Endothelial cell of umbilical vein (primary cell): Measurements from ENCODE around the gene DUS1L. TPM values are rescaled to one million over a fixed set of nuclear protein-coding genes. Genes with fewer than 3 reads are reported as not detected.

Experiments used
- BruUV-seq: library from RNA; stranded (reverse); fragments of 400-500 nt; replicated peaks from 2 replicates; lab custom pipeline; 2021; lab: Mats Ljungman, UMichigan
- CTCF ChIA-PET: fragments of 300-600, 350-600 bp; sonication (Branson Sonifier 250); formaldehyde crosslinking; loops from one replicate; lab custom pipeline; 2021; ENCODE audit warnings: antibody characterized with exemption, inconsistent platforms; lab: Charles Lee
- POLR2A ChIA-PET: fragments of 300-600, 350-600 bp; sonication (Branson Sonifier 250); formaldehyde crosslinking; loops from one replicate; lab custom pipeline; 2021; ENCODE audit warnings: antibody characterized with exemption, inconsistent platforms; lab: Charles Lee
- DNase-seq: peaks from one replicate; pipeline ENCODE4 v3.0.0-alpha.2; 2011; ENCODE audit warnings: low read depth, low spot score
- FAIRE-seq: peaks from 2 replicates; lab custom pipeline; 2011; peaks lifted over from hg19 to GRCh38; lab: Jason Lieb, UNC
- H2AFZ ChIP-seq: 2 replicates; pipeline ENCODE4 v1.6.0; 2012; ENCODE audit warnings: low read depth, low read length, control low read depth, inconsistent platforms
- H3K27ac ChIP-seq: 2 replicates; pipeline ENCODE4 v1.5.1; 2011; ENCODE audit warnings: low read depth, mild to moderate bottlenecking, control low read depth, low read length, moderate library complexity; ENCODE audit not compliant: insufficient read depth
- H3K27me3 ChIP-seq, 2 experiments: 2 replicates each; pipeline versions ENCODE4 v1.6.0 to v1.6.1; 2011; ENCODE audit warnings: low read length in 2 of 2, mixed read lengths in 1 of 2; ENCODE audit not compliant: control insufficient read depth in 2 of 2, insufficient read depth in 2 of 2
- H3K36me3 ChIP-seq, 2 experiments: 2 replicates in 1 of 2; 3 replicates in 1 of 2; pipeline ENCODE4 v1.5.1; 2011; ENCODE audit warnings: low read length in 2 of 2, mild to moderate bottlenecking in 1 of 2, moderate library complexity in 1 of 2; ENCODE audit not compliant: control insufficient read depth in 2 of 2, insufficient read depth in 2 of 2; ENCODE audit errors: extremely low read depth in 1 of 2
- H3K4me1 ChIP-seq: 3 replicates; pipeline ENCODE4 v1.5.1; 2011; ENCODE audit warnings: mild to moderate bottlenecking, low read length; ENCODE audit not compliant: control insufficient read depth, insufficient read depth; ENCODE audit errors: extremely low read depth
- H3K4me2 ChIP-seq: 2 replicates; pipeline ENCODE4 v1.6.1; 2011; ENCODE audit warnings: low read length, control low read depth, mixed read lengths; ENCODE audit not compliant: insufficient read depth
- H3K4me3 ChIP-seq, 3 experiments: fragments of 200-600 bp in 1 of 3; sonication (generic), shearing (Covaris generic) in 1 of 3; replicated peaks in 1 of 3; 2 replicates each; pipeline ENCODE4 v1.5.1; 2011 to 2016; ENCODE audit warnings: control low read depth in 3 of 3, low read length in 3 of 3, mild to moderate bottlenecking in 2 of 3, inconsistent platforms in 1 of 3, low read depth in 1 of 3, moderate library complexity in 1 of 3; ENCODE audit not compliant: insufficient read depth in 1 of 3
- H3K79me2 ChIP-seq: 2 replicates; pipeline ENCODE4 v1.6.0; 2012; ENCODE audit warnings: low read length, inconsistent platforms; ENCODE audit not compliant: control insufficient read depth, insufficient read depth
- H3K9ac ChIP-seq: replicated peaks from 2 replicates; pipeline ENCODE3; 2011; ENCODE audit warnings: low read length, control low read depth; ENCODE audit not compliant: insufficient read depth; ENCODE audit errors: extremely low read depth
- H3K9me1 ChIP-seq: replicated peaks from 3 replicates; pipeline ENCODE4 v1.6.0; 2011; ENCODE audit warnings: mild to moderate bottlenecking, low read length; ENCODE audit not compliant: control insufficient read depth, insufficient read depth; ENCODE audit errors: extremely low read depth
- H3K9me3 ChIP-seq: replicated peaks from 2 replicates; pipeline ENCODE4 v1.5.1; 2012; ENCODE audit warnings: low read length, inconsistent platforms; ENCODE audit not compliant: control insufficient read depth, insufficient read depth
- H4K20me1 ChIP-seq: replicated peaks from 2 replicates; pipeline ENCODE3; 2011; ENCODE audit warnings: mild to moderate bottlenecking, low read length; ENCODE audit not compliant: control insufficient read depth, insufficient read depth; ENCODE audit errors: extremely low read depth
- EZH2 ChIP-seq: IDR thresholded peaks from 2 replicates; pipeline ENCODE4 v1.6.1; 2012; ENCODE audit warnings: borderline replicate concordance, low read depth, mild to moderate bottlenecking, moderate library complexity, low read length, inconsistent platforms; ENCODE audit not compliant: severe bottlenecking
- FOS ChIP-seq: IDR thresholded peaks from 2 replicates; pipeline ENCODE4 v1.6.1; 2011; ENCODE audit warnings: mild to moderate bottlenecking, low read length, moderate library complexity, borderline replicate concordance; ENCODE audit not compliant: insufficient read depth
- GATA2 ChIP-seq: IDR thresholded peaks from 2 replicates; pipeline ENCODE4 v1.7.0; 2011; ENCODE audit warnings: low read depth, mild to moderate bottlenecking, moderate library complexity, mixed read lengths, low read length; ENCODE audit not compliant: insufficient read length, insufficient read depth
- JUN ChIP-seq: IDR thresholded peaks from 2 replicates; pipeline ENCODE4 v1.6.1; 2011; ENCODE audit warnings: borderline replicate concordance, low read depth; ENCODE audit not compliant: insufficient read length, insufficient read depth
- MYC ChIP-seq: IDR thresholded peaks from one replicate; pipeline ENCODE4 v1.6.1; 2011; ENCODE audit warnings: mild to moderate bottlenecking, low read depth, low read length
- POLR2A ChIP-seq: IDR thresholded peaks from 2 replicates; pipeline ENCODE4 v1.6.1; 2012; ENCODE audit warnings: low read depth, mild to moderate bottlenecking, control low read depth, low read length
- POLR2AphosphoS5 ChIP-seq: IDR thresholded peaks from 2 replicates; pipeline ENCODE4 v1.6.1; 2012; ENCODE audit warnings: low read depth, mild to moderate bottlenecking, control low read depth, low read length, moderate library complexity; ENCODE audit not compliant: insufficient read depth
- dilution Hi-C: fragments of 300-500 bp; cut with MboI; formaldehyde crosslinking; loops from one replicate; pipeline ENCODE4 v1.15.0; 2019; ENCODE audit warnings: low sequenced_read_pairs; ENCODE audit not compliant: extremely low pct_ligation_motif_present
- intact Hi-C: fragments of 100-400 bp; cut with micrococcal nuclease; formaldehyde crosslinking; loops from one replicate; pipeline ENCODE4 v1.10.0; 2022
- polyA plus RNA-seq, 4 experiments: library from polyadenylated mRNA; depleted of rRNA in 3 of 4; stranded (reverse) in 3 of 4; unstranded in 1 of 4; fragments of >200 nt; gene quantifications; 2 replicates each; pipeline versions ENCODE4 v1.2.1 to v1.2.3, GENCODE V29; 2011 to 2012; ENCODE audit warnings: missing spikeins in 1 of 4
- total RNA-seq: library from RNA; stranded (reverse); gene quantifications from 2 replicates; pipeline ENCODE4 v1.2.3, GENCODE V29; 2021
- TF ChIP-seq, protein P1 (sequence below), 2 donors: IDR thresholded peaks; 1 replicate in 1 of 2; 2 replicates in 1 of 2; pipeline ENCODE4 v1.5.1; 2011; ENCODE audit warnings: low read length in 2 of 2, mild to moderate bottlenecking in 2 of 2, moderate library complexity in 2 of 2, control low read depth in 1 of 2, inconsistent platforms in 1 of 2, low read depth in 1 of 2; ENCODE audit not compliant: insufficient read depth in 1 of 2; ENCODE audit errors: extremely low read depth in 1 of 2
- TF ChIP-seq, protein P2 (sequence below): IDR thresholded peaks from 2 replicates; pipeline ENCODE4 v1.6.1; 2011; ENCODE audit not compliant: insufficient read depth, insufficient read length

The DUS1L gene
- total and polyA plus RNA-seq, 2 donors (not counting 3 experiments of a cell fraction or from before 2014, with no cell fraction given) = 60.1 to 92.9 TPM

DNA sequence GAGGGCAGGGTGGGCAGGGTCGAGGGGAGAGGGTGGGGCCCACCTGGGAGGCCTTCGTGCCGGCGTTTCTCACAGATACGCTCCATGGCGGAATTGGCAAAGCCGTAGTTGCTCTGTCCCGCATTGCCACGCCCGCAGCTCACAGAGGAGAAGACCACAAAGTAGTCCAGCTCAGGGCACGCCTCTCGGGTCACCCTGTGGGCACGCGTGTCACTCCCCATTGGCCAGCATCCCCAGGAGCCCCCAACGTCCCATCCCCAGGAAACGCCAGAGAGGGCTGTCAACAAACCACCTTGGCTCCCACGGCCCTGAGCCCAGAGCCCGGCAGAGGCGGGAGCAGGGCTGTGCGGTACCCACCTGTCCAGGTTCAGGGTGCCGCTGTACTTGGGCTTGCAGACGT lies 16.4 kb upstream of the DUS1L start:
- H4K20me1 ChIP-seq = no peaks in the 10 kb centered on the region
- no TSS peak for BruUV-seq
- FAIRE-seq (no peak), DNase-seq (no peak)
- CTCF ChIA-PET = no interaction called here
- POLR2A ChIA-PET = no interaction called here
- H3K4me2 ChIP-seq = no peak overlapping the region
- H3K9me1 ChIP-seq = no peaks in the 10 kb centered on the region
- H3K79me2 ChIP-seq = peaks cover 3% of the 10 kb centered on the region
- dilution Hi-C loops = no loop called here
- TF ChIP-seq EZH2 (no peak), POLR2A (no peak), FOS (no peak), GATA2 (no peak), MYC (no peak), JUN (no peak), POLR2AphosphoS5 (no peak)
- TF ChIP-seq, protein P1, sequence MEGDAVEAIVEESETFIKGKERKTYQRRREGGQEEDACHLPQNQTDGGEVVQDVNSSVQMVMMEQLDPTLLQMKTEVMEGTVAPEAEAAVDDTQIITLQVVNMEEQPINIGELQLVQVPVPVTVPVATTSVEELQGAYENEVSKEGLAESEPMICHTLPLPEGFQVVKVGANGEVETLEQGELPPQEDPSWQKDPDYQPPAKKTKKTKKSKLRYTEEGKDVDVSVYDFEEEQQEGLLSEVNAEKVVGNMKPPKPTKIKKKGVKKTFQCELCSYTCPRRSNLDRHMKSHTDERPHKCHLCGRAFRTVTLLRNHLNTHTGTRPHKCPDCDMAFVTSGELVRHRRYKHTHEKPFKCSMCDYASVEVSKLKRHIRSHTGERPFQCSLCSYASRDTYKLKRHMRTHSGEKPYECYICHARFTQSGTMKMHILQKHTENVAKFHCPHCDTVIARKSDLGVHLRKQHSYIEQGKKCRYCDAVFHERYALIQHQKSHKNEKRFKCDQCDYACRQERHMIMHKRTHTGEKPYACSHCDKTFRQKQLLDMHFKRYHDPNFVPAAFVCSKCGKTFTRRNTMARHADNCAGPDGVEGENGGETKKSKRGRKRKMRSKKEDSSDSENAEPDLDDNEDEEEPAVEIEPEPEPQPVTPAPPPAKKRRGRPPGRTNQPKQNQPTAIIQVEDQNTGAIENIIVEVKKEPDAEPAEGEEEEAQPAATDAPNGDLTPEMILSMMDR (IDR thresholded peaks at IDR 0.05; ENCODE audit: extremely low read depth in 1 of 2, insufficient read depth in 1 of 2, low read depth in 1 of 2, low read length in 2 of 2) = no peak
- TF ChIP-seq, protein P2, sequence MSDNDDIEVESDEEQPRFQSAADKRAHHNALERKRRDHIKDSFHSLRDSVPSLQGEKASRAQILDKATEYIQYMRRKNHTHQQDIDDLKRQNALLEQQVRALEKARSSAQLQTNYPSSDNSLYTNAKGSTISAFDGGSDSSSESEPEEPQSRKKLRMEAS = no peak
- H3K9ac ChIP-seq = no peak overlapping the region
- H3K4me1 ChIP-seq = no peaks in the 10 kb centered on the region
- H3K9me3 ChIP-seq = no peaks in the 10 kb centered on the region
- no peak overlapping the region for H2AFZ ChIP-seq
- H3K27me3 ChIP-seq = no peaks in the 10 kb centered on the region
- H3K27ac ChIP-seq = no peak overlapping the region
- no peak overlapping the region for H3K4me3 ChIP-seq
- intact Hi-C loops = no loop called here
- peaks cover 38 to 68% of the 10 kb centered on the region in 2 experiments for H3K36me3 ChIP-seq
